TTC549 (cell line): Measurements from ENCODE around the gene LCORL.
A peak's percentile ranks its signal among the peaks of the same experiment; 100 is the strongest.
"Not testable (repeated sequence)": the region's sequence is repeated elsewhere in the genome, so short reads cannot be mapped to it uniquely, and the experiment has no call there.

Experiments
- FAIRE-seq: peaks from 2 replicates; lab custom pipeline; 2012; peaks lifted over from hg19 to GRCh38; lab: Jason Lieb, UNC

LCORL gene

GRCh38 chr4:18021720-18022571 lies at the start of gene LCORL:
LCORL (minus strand) TSS chr4:18021755; CDS start chr4:18021751, 4 bp downstream.
- FAIRE-seq: peak; percentile 85

- no peak for FAIRE-seq
Measured at GRCh38 chr4:18069810-18070209, 48.3 kb upstream of the LCORL start.

GRCh38 chr4:18067031-18067430 lies 45.5 kb upstream of the LCORL start:
- no peak for FAIRE-seq

- FAIRE-seq: no peak
Measured at GRCh38 chr4:18063079-18063478, 41.5 kb upstream of the LCORL start.

DNA sequence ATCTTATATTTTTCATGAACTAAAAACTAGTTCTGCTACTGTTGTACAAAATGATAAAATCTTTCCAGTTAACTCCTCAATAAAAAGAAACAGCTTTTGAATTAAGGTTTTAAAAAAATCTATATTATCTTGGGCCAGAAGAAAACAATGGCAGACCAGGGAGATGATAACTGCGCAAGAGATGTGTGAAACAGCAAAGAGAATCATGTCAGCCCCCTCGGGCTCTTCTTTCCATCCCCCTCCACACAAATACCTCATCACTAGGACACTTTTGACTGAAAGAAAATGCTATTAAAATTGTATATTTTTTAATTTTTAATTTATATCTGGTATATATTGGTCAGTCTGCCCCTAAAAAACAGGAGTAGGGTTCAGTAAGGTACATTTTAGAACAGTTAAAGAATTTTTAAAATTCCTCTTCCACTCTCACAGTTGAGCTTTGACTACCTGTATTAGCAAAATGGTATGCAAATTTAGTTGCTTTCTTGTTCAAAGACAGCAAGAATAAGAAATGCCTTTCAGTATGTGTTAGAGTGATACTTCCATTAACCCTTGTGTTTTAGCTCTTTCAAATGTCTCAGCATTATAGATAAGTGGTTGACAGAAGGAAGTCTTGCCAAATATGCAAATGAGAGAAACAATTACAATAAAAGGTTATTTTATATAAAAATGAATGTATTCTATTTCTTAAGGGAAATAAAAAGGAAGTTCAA lies 36.4 kb upstream of the LCORL start:
- no peak for FAIRE-seq

- FAIRE-seq: no peak
Measured at GRCh38 chr4:18056030-18056429, 34.5 kb upstream of the LCORL start.

DNA sequence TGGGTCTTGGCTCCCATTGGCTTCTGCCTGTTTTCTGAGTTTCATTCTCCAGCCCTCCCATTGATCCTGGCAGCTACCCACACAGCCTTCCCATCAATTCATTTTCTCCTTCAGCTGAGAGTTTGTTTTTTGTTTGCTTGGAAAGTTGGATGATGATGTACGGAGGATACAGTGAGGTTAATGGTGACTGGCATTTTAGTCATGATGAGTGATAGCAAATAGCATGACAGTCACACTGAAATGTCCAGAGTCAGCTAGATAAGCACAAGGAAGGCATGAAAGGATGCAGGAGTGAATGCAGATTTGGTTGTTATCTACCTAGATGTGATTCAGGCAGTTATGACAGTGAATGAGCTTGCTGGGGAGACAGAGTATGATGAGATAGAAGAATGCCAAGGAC lies 30.6 kb upstream of the LCORL start:
- no peak for FAIRE-seq

GRCh38 chr4:18051281-18051680 lies 29.7 kb upstream of the LCORL start:
- FAIRE-seq: no peak

GRCh38 chr4:18050448-18050847 lies 28.9 kb upstream of the LCORL start:
- no peak for FAIRE-seq

DNA sequence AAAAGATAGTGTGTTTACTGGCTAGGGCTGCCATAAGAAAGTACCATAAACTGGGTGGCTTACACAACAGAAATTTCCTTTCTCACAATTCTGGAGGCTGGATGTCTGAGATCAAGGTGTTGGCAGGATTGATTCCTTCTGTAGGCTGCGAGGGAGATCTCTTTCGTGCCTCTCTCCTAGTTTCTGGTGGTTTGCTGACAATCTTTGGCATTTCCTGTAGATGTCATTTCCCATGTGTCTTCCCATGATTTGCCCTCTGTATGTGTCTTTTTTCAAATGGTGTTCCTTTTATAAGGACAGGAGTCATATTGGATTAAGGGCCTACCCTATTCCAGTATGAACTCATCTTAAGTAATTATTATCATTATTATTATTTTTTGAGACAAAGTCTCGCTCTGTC lies 27.9 kb upstream of the LCORL start:
- no peak for FAIRE-seq

GRCh38 chr4:18042754-18043153 lies 21.2 kb upstream of the LCORL start:
- no peak for FAIRE-seq

GRCh38 chr4:18042012-18042411 lies 20.5 kb upstream of the LCORL start:
- FAIRE-seq: no peak

GRCh38 chr4:18041114-18041513 lies 19.6 kb upstream of the LCORL start:
- FAIRE-seq: no peak

DNA sequence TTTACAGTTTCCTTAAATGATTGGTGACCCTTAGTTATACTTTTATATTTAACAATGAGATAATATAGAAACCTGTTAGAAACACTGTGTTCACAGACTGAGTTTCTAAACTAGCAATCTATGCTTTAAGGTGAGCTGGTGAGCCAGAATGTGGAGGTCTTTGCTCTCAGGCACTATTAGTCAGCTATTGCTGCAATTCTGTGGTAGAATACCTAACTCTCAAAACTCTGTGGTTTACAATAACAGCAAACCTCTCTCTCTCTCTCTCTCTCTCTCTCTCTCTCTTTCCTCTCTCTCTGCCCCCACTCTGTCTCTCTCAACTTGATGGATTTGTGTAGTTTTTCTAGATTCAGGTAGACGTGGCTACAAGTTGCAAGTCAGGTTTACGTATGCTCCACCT lies 17.6 kb upstream of the LCORL start:
- no peak for FAIRE-seq

- not testable (repeated sequence) for FAIRE-seq
Measured at GRCh38 chr4:18036369-18036768, 14.8 kb upstream of the LCORL start.

DNA sequence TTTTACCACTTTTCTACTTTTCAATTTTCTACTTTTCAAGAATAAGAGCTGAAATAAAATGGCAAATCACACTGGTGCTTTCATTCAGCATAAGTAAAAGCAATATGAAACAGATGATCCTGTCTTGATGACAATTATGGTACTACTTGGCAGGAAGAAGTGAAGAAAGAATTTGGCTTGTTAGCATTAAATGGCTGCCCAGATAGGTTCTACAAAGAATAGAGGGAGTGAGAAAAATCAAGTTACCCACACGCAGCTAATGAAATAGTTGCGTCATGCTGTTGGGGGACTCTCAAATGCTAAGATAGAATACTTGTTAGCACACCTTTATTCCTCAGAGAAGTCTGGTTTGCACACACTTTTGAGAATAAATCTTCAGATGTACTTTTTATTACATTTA lies 12.5 kb upstream of the LCORL start:
- FAIRE-seq: no peak

DNA sequence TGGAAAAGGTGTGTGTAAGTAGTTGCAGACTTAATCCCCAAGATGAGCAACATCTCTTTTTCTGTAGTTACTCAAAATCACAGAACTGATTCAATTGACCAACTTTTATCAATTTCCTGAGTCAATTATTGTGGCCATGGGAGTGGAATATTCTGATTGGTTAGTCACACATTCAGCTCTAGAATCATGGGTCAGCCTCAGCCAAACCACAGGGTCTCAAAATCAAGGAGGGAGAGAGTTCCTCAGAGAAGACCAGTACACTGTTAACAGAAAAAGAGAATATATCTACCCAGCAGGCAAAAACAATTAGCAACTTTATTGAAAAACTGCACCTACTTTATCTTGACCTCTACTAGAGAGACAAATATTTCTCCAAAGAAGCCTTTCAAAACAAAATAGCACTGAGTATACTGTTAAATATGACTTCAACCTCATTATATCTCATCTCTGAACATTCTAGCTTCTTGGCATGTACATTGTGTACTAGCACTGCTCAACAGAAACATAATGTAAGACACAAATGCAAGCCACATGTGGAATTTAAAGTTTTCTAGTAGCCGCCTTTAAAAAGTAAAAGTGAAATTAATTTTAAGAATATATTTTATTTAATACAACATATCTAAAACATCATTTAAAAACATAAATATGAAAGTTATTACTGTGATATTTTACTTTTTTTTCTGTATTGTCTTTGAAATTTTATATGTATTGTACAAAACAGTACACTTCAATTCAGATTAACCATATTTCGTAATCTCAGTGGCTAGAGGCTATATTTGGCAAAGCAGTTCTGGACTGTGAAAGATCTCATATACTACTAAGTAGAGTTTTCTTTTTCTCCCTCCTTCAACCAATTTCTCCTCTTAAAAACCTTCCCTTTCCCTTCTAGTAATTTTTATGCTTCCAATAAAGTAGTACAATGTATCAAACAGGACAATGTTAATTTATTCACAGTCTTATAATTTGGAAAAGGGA lies 11.8 kb upstream of the LCORL start:
- FAIRE-seq: no peak

DNA sequence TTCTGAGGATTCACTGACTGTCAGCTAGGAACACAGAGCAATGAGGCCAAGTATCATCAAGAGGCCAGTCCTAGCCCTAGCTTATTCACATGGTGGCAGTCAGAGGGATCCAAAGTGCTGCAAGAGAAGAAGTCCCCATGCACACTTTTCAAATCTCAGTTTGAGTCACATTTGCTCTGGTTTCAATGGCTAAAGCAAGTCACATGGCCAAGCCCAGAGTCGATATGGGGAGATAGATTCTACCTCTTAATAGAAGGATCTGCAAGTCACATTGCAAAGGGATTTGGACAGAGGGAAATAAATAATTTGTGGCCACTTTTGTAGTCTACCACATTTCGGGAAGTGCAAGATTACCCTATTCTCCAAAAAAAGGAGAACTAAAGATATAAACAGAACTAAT lies 3.7 kb upstream of the LCORL start:
- FAIRE-seq: no peak

DNA sequence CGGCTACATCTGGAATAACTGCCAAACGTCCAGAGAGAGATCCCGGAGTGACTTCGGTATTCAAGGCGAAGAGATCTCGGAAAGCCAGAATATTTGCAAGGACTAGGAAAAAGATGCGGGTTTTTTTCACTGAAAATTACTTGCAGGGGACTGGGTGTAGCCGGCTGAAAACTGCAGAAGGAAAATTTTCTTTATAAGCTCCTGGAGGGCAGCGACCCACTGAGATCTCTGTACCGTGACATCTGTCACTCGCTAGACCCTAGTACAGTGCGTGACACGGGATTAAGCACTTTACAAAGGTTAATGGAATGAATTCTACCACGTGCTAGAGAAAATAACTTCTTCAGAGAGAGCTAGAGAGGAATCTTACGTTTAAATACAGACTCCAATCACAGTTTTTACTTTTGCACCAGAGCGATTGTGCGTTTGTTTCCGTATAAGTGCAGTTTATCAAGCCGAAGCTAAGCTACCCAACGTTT lies 1.1 kb upstream of the LCORL start:
- no peak for FAIRE-seq

GRCh38 chr4:18021470-18021719 lies 160 bp downstream of the LCORL start:
- FAIRE-seq: no peak

DNA sequence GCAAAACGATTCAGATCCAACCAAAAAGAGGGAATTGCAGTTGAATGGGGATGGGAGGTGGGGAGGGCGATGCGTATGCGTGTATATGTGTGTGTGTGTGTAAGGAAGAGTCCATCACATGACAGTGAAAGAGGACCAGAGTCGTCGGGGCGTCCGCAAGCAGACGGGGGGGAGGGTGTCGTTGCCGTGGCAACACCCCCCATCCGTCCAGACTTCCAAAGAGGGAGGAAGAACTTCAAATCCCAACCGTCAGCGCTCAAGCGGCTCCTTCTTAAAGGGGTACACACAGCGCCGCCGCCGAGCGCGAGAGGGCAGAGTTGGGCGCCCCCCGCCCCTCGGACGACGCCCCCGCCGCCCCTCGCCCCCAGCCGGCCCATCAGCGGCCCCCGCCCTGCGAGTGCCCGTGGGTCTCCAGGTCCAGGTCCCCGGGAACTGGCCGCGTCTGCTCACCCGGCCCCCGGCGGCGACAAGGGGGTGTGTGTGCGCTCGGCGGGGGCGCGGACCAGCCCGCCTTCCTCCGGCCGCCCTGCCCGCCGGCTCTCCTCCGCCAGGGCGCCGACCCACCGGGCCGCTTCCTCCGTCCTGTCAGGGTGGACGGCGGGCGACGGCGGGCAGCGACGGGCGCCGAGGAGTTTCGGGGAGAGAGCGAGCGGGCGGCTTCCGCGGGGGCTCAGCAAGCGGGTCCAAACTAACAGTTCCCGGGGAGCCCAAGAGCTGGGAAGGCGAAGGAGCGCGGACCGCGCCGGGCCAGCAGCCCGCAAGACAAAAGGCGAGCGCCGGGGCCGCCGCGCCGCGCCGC lies 685 bp downstream of the LCORL start:
- FAIRE-seq: no peak

GRCh38 chr4:18020145-18020670 lies 1.3 kb downstream of the LCORL start:
- no peak for FAIRE-seq
